Measurements from ENCODE around the gene MIEN1.

Gene MIEN1

DNA sequence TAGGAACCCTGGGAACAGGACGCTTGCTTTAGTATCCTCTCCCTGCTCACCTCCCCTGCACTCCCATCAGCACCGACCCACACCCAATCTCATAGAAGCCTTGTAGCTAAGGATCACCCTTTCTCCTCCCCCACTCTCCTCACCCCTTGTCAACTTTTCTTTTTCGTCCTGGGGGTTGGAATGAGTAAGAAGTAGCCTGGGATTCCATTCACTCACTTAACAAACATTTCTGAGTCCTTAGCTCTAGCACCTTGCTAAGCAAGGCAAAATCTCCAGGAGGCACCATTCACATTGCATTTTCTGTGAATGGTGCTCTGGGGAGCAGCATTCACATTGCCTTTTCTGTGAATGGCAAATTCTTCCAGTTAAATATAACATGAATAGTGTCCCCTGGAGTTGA, 41.4 kb downstream of the MIEN1 start:
- Histone ChIP-seq H3K9ac (ENCODE audit: low read length) (peak overlapping the region; percentile 91), H3K36me3 (replicated peaks; ENCODE audit: low read depth, low read length) (no peaks in the 10 kb centered on the region), H3K4me1 (ENCODE audit: low read length) (peaks cover 17% of the 10 kb centered on the region), H3K4me2 (ENCODE audit: low read length) (peak overlapping the region; percentile 99), H3K79me2 (ENCODE audit: low read length) (no peaks in the 10 kb centered on the region; the same call in 1 of the 2 replicates), H3K9me3 (ENCODE audit: insufficient read depth, low read length) (no peaks in the 10 kb centered on the region), H3K4me3 (ENCODE audit: low read length) (peak overlapping the region; percentile 94), H3K27me3 (ENCODE audit: low read depth, low read length) (no peaks in the 10 kb centered on the region), H4K20me1 (ENCODE audit: insufficient read depth, low read length) (no peaks in the 10 kb centered on the region), H3K27ac (ENCODE audit: low read length) (no peak overlapping the region), H2AFZ (ENCODE audit: low read depth, low read length) (no peak overlapping the region)
- TF ChIP-seq EZH2phosphoT487 (IDR thresholded peaks at IDR 0.05; ENCODE audit: low read depth) (no peak), CTCF (IDR thresholded peaks at IDR 0.05; ENCODE audit: low read depth, low read length) (no peak)

- H3K9me3 ChIP-seq (ENCODE audit: insufficient read depth, low read length) = no peaks in the 10 kb centered on the region
- peak overlapping the region; percentile 52 for H2AFZ ChIP-seq (ENCODE audit: low read depth, low read length)
- H3K36me3 ChIP-seq (replicated peaks; ENCODE audit: low read depth, low read length) = no peaks in the 10 kb centered on the region
- TF ChIP-seq EZH2phosphoT487 (IDR thresholded peaks at IDR 0.05; ENCODE audit: low read depth) (no peak), CTCF (IDR thresholded peaks at IDR 0.05; ENCODE audit: low read depth, low read length) (no peak)
- no peaks in the 10 kb centered on the region; the same call in 1 of the 2 replicates for H3K79me2 ChIP-seq (ENCODE audit: low read length)
- peak overlapping the region; percentile 91 for H3K9ac ChIP-seq (ENCODE audit: low read length)
- peak overlapping the region; percentile 92 for H3K27ac ChIP-seq (ENCODE audit: low read length)
- H3K4me1 ChIP-seq (ENCODE audit: low read length) = peaks cover 17% of the 10 kb centered on the region
- peak overlapping the region; percentile 94 for H3K4me3 ChIP-seq (ENCODE audit: low read length)
- H4K20me1 ChIP-seq (ENCODE audit: insufficient read depth, low read length) = no peaks in the 10 kb centered on the region
- H3K27me3 ChIP-seq (ENCODE audit: low read depth, low read length) = no peaks in the 10 kb centered on the region
- H3K4me2 ChIP-seq (ENCODE audit: low read length) = peak overlapping the region; percentile 99
These were observed 41.9 kb downstream of the MIEN1 start for GRCh38 chr17:39688475-39688835.

DNA sequence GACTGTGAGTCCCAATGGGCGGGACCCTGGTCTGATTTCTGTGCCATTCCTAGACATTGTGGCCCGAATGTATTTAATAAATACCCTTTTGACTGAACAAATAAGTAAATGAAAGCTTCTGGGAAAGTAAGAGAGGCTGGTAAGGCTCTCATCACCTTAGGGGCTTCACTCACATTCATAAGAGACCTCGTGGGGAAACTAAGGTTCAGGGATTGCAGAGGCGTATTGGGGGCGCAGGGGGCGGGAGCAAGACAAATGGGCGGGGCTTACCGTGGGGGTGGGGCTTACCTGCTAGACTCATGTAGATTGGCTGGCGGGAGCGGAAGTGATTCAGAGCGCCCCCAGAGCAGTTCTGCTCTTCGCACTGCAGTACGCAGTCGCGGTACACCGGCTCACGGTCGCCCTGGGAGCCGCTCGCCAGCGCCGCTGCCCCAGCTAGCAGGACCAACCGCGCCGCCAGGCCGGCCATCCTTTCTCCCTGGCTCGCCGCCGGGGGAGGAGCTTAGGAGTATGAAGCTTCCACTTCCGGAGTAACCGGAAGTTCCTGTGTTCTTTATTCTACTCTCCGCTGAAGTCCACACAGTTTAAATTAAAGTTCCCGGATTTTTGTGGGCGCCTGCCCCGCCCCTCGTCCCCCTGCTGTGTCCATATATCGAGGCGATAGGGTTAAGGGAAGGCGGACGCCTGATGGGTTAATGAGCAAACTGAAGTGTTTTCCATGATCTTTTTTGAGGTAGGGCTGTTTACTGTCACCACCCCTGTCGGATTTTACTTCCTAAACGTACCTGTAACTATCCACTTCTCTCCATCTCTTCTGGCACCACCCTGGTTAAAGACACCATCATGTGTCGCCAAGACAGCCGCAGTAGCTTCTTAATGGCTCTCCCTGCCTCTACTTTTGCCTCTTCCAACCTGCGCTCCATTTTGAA, 42.5 kb downstream of the MIEN1 start, which contains the start of gene PGAP3:
PGAP3 (minus strand) TSS at position 512 of the 929 bp plus-strand sequence; CDS start at position 469, 43 bp downstream.
- peak within 1 kb of the TSS; percentile 99 for H3K4me2 ChIP-seq (ENCODE audit: low read length)
- peak within 1 kb of the TSS; percentile 92 for H3K27ac ChIP-seq (ENCODE audit: low read length)
- peak within 1 kb of the TSS; percentile 52 for H2AFZ ChIP-seq (ENCODE audit: low read depth, low read length)
- H3K79me2 ChIP-seq (ENCODE audit: low read length) = no peaks in the 10 kb centered on the region; the same call in 1 of the 2 replicates
- no peaks in the 10 kb centered on the region for H3K9me3 ChIP-seq (ENCODE audit: insufficient read depth, low read length)
- H3K36me3 ChIP-seq (replicated peaks; ENCODE audit: low read depth, low read length) = no peaks in the 10 kb centered on the region
- TF ChIP-seq EZH2phosphoT487 (IDR thresholded peaks at IDR 0.05; ENCODE audit: low read depth) = no peak
- peak; percentile 15; the same call in 1 of the 2 replicates for TF ChIP-seq CTCF (IDR thresholded peaks at IDR 0.05; ENCODE audit: low read depth, low read length)
- H3K4me1 ChIP-seq (ENCODE audit: low read length) = peaks cover 17% of the 10 kb centered on the region
- peak within 1 kb of the TSS; percentile 91 for H3K9ac ChIP-seq (ENCODE audit: low read length)
- no peaks in the 10 kb centered on the region for H4K20me1 ChIP-seq (ENCODE audit: insufficient read depth, low read length)
- H3K27me3 ChIP-seq (ENCODE audit: low read depth, low read length) = no peaks in the 10 kb centered on the region
- H3K4me3 ChIP-seq (ENCODE audit: low read length) = peak within 1 kb of the TSS; percentile 94

- Histone ChIP-seq H3K36me3 (replicated peaks; ENCODE audit: low read depth, low read length) (no peaks in the 10 kb centered on the region), H4K20me1 (ENCODE audit: insufficient read depth, low read length) (no peaks in the 10 kb centered on the region), H3K27ac (ENCODE audit: low read length) (peak overlapping the region; percentile 92)
These were observed 43.2 kb downstream of the MIEN1 start for GRCh38 chr17:39687101-39687545.

More at GRCh38 chr17:39687101-39687545, 43.2 kb downstream of the MIEN1 start:
- Histone ChIP-seq H3K27me3 (ENCODE audit: low read depth, low read length) (no peaks in the 10 kb centered on the region), H3K79me2 (ENCODE audit: low read length) (no peaks in the 10 kb centered on the region; the same call in 1 of the 2 replicates), H3K9me3 (ENCODE audit: insufficient read depth, low read length) (no peaks in the 10 kb centered on the region), H2AFZ (ENCODE audit: low read depth, low read length) (peak overlapping the region; percentile 52), H3K9ac (ENCODE audit: low read length) (peak overlapping the region; percentile 91), H3K4me3 (ENCODE audit: low read length) (peak overlapping the region; percentile 94), H3K4me2 (ENCODE audit: low read length) (peak overlapping the region; percentile 99), H3K4me1 (ENCODE audit: low read length) (peaks cover 17% of the 10 kb centered on the region)
- TF ChIP-seq CTCF (IDR thresholded peaks at IDR 0.05; ENCODE audit: low read depth, low read length) = no peak
- no peak for TF ChIP-seq EZH2phosphoT487 (IDR thresholded peaks at IDR 0.05; ENCODE audit: low read depth)

Measured in OCI-LY3 (cell line).